Gastroesophageal sphincter (tissue), 3 donors: Measurements from ENCODE around the gene AMY1C.

Experiments used
- EP300 ChIP-seq: sonication (generic); formaldehyde crosslinking; IDR thresholded peaks from one replicate; pipeline ENCODE4 v1.6.1; 2017; ENCODE audit warnings: antibody characterized with exemption, mild to moderate bottlenecking
- POLR2A ChIP-seq, 2 donors: fragments of 450-650 bp; IDR thresholded peaks; one replicate each; pipeline ENCODE4 v1.6.1; 2017; ENCODE audit warnings: antibody characterized with exemption in 2 of 2, mild to moderate bottlenecking in 2 of 2, moderate library complexity in 1 of 2
- POLR2AphosphoS5 ChIP-seq: sonication (generic); formaldehyde crosslinking; IDR thresholded peaks from one replicate; pipeline ENCODE4 v1.6.1; 2017; ENCODE audit warnings: antibody characterized with exemption
- TF ChIP-seq, protein P1 (sequence below), 4 experiments: fragments of 200-600 bp in 2 of 4; fragments of 450-650 bp in 2 of 4; sonication (generic) in 1 of 4; IDR thresholded peaks; one replicate each; pipeline ENCODE4 v1.5.1; 2017 to 2019; ENCODE audit warnings: antibody characterized with exemption in 4 of 4, mild to moderate bottlenecking in 2 of 4, moderate library complexity in 2 of 4

DNA sequence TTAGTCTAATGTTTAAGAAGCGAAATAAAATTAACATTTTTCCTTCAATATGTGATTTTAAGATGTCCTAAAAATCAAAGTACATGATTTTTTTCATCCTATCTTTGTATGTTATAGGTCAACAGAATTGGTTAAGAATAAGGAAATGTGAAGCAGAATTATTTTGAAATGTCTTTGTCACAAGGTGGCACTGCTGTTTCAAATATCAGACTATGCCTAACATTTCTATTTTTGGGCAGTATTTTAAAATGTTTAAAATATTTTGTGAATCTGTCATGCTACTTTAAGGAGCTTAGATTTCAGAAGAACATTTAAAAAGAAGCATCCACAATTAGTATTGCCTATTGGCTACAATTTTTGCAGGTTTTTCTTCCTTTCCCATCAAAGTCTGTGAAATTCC is 38.7 kb downstream of the AMY1C start:
- TF ChIP-seq, protein P1, sequence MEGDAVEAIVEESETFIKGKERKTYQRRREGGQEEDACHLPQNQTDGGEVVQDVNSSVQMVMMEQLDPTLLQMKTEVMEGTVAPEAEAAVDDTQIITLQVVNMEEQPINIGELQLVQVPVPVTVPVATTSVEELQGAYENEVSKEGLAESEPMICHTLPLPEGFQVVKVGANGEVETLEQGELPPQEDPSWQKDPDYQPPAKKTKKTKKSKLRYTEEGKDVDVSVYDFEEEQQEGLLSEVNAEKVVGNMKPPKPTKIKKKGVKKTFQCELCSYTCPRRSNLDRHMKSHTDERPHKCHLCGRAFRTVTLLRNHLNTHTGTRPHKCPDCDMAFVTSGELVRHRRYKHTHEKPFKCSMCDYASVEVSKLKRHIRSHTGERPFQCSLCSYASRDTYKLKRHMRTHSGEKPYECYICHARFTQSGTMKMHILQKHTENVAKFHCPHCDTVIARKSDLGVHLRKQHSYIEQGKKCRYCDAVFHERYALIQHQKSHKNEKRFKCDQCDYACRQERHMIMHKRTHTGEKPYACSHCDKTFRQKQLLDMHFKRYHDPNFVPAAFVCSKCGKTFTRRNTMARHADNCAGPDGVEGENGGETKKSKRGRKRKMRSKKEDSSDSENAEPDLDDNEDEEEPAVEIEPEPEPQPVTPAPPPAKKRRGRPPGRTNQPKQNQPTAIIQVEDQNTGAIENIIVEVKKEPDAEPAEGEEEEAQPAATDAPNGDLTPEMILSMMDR (IDR thresholded peaks at IDR 0.05), result no peak
- TF ChIP-seq POLR2AphosphoS5 (no peak), POLR2A (IDR thresholded peaks at IDR 0.05) (no peak), EP300 (no peak)
